G401 (cell line): Measurements from ENCODE around the gene HUNK. TPM values are rescaled to one million over a fixed set of nuclear protein-coding genes. Genes with fewer than 3 reads are reported as not detected.
"Not testable (repeated sequence)": the region's sequence is repeated elsewhere in the genome, so short reads cannot be mapped to it uniquely, and the experiment has no call there.

ENCODE experiments used
- DNase-seq: peaks from one replicate; pipeline ENCODE4 v3.0.0-alpha.2; 2015; ENCODE audit warnings: low spot score
- in situ Hi-C: cut with HindIII; loops from 2 replicates; pipeline ENCODE4 v1.10.0; 2016; ENCODE audit warnings: low sequenced_read_pairs, mixed read lengths
- total RNA-seq: library from RNA; depleted of rRNA; stranded (reverse); fragments of >200 nt; shearing (Covaris generic); gene quantifications from 2 replicates; pipeline ENCODE4 v1.2.3, GENCODE V29; 2014; rRNA removed

HUNK gene
- total RNA-seq, 1 experiment from 2014 or later: 0.07 TPM

DNA sequence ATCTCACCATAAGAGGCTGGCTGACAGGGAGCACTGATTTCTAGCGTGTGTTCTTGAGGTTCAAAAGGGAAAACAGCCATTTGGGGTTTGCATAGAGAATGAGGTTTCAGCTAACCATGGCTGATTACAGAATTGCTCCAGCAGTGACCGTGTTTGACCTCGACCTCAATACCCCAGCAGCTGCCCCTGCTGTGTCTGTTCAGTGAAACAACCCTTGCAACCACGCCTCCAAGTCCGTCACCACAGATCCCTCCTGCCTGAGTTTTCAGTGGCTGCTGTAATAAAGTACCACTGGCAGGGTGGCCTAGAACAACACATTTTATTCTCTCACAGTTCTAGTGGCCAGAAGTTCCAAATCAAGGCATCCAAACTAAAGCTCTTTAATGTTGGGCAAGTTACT lies 147.7 kb downstream of the HUNK start:
- no peak for DNase-seq

DNA sequence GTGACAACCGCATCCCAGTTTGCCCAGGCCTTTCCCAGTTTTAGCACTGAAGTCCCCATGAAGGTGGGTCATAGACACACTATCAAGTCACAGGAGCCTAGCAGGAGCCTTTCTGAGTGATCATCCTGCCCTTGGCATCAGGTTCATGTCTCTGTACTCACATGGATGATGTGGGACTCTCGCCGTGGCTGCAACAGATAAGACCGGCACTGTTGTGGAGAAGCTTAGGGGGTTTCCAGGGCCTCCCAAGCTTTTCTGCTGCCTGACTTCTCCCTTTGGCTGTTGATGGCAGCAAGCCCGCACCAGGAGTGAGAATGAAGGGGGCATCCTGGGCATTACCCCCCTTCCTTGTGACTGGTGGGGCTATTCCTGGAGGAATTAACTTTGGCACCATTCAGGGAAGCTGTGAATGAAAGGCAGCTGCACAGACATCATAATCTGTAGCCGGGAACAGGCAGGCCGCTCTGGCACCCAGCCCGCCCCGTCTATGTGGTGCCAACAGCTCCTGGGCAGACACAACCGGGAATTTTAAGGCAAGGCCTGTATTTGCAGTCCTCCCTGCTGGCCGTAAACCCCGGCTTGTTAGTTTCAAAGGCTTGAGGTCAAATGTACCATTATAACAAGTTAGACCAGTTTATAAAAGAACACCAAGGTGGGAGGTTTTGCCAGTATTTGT lies 148.6 kb downstream of the HUNK start:
- DNase-seq: peak; percentile 17
- in situ Hi-C loops: no loop called here

More for the DNA sequence above, 147.7 kb downstream of the HUNK start:
- in situ Hi-C loops: no loop called here

DNA sequence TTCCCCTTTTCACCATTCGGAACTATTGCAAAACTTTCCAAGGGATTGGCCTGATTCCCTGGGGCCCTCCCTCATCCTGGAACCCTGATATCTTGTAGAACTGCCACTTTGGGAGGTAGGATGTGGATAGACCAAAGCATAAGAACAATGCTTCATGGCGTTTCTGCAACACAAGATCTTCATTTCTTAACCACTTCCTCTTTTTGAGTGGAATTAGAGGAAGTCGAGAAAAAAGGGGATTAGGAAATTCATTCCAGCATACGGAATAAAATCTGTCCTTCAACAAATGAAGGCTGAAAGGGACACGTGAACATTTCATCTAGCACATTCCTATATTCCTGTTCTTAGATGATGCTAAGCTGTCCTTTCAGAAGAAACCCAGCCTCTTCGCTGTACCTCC lies 149.3 kb downstream of the HUNK start:
- in situ Hi-C loops: no loop called here
- DNase-seq: no peak

DNA sequence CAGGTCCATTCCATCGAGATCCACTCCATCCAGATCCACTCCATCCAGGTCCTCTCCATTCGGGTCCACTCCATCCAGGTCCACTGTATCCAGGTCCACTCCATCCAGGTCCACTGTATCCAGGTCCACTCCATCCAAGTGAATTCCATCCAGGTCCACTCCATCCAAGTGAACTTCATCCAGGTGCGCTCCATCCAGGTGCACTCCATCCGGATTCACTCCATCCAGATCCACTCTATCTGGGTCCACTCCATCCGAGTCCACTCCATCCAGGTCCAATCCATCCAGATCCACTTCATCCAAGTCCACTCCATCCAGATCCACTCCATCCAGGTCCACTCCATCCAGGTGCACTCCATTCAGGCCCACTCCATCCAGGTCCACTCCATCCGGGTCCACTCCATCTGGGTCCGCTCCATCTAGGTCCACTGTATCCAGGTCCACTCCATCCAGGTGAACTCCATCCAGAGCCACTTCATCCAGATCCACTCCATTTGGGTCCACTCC lies 157.4 kb downstream of the HUNK start:
- no peak for DNase-seq
- in situ Hi-C loops: no loop called here

DNA sequence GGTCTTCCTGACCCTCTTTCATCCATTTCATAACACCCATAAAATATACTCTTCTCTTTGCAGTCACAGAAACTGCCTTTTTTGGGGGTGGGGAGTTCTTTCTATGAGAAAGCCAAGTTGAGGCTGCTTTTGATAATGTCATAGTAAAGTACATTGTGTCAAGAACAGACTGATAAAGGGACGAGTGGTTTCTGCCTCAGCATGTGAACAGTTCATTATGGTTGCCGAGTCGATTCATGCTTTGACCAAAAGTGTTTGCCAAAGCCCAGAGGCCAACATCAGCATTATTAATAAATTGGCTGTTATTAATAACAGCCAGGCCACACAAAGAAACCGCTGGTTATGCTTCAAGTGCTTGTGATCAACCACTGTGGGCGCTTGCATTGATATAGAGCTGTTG lies 162.0 kb downstream of the HUNK start:
- no peak for DNase-seq
- in situ Hi-C loops: no loop called here

DNA sequence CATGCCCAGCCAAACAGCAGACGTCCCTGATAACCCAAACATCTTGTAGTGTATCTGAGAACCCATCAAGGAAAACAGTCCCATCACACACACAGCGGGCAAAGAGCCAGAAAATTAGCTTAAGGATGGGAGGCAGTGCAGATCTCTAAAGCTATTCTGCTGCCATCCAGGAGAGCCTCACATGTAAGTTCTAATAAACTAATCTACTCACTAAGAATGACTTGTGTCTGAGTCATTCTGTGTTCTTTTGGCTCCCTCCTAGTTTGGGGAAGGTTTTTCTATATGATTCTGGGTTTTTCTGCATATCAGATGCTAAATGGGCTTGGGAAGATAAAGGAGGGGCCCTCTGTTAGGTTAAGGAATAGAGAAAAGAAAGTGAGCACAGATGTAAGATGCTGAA lies 162.8 kb downstream of the HUNK start:
- DNase-seq: no peak
- in situ Hi-C loops: no loop called here

DNA sequence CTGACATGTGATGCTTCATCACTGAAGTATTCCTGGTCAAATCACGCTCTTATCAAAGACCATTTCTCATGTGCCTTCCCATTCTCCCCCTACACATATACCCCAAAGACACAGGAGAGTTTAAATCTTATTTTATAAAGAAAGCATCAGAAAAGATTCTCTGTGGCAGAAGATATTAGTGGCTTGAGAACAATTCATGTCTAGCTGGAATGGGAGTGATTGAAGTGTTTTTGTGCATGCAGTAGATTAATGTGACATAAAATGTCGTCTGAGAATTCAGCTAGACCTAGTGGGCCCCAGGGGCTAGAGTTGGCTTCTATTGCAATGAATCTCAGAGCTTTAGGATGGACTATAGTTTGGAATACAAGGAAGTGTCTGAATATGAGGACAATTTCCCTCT lies 163.9 kb downstream of the HUNK start:
- no peak for DNase-seq
- in situ Hi-C loops: no loop called here

DNA sequence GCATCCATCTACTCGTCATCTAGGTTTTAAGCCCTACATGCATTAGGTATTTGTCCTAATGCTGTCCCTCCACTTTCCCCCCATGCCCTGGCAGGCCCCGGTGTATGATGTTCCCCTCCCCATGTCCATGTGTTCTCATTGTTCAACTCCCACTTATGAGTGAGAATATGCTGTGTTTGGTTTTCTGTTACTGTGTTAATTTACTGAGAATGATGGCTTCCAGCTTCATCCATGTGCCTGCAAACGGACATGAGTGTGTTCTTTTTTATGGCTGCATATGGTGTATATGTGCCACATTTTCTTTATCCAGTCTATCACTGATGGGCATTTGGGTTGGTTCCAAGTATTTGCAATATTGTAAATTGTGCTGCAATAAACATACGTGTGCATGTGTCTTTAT lies 165.9 kb downstream of the HUNK start:
- in situ Hi-C loops, DNase-seq: not testable (repeated sequence)

DNA sequence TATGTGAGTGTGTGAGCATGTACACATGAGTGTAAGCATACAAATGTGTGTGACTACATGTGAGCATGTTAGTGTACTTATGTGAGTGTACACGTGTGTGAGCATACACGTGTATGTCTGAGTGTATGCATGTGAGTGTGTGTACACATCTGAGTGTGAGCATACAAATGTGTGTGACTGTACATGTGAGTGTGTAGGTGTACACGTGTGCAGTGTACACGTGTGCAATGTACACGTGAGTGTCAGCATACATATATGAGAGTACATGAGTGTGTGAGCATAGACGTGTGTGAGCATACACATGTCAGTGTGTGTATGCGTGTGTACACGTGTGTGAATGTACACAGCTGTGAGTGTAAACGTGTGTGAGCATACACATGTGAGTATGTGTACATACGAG lies 170.6 kb downstream of the HUNK start:
- DNase-seq: no peak
- in situ Hi-C loops: no loop called here

DNA sequence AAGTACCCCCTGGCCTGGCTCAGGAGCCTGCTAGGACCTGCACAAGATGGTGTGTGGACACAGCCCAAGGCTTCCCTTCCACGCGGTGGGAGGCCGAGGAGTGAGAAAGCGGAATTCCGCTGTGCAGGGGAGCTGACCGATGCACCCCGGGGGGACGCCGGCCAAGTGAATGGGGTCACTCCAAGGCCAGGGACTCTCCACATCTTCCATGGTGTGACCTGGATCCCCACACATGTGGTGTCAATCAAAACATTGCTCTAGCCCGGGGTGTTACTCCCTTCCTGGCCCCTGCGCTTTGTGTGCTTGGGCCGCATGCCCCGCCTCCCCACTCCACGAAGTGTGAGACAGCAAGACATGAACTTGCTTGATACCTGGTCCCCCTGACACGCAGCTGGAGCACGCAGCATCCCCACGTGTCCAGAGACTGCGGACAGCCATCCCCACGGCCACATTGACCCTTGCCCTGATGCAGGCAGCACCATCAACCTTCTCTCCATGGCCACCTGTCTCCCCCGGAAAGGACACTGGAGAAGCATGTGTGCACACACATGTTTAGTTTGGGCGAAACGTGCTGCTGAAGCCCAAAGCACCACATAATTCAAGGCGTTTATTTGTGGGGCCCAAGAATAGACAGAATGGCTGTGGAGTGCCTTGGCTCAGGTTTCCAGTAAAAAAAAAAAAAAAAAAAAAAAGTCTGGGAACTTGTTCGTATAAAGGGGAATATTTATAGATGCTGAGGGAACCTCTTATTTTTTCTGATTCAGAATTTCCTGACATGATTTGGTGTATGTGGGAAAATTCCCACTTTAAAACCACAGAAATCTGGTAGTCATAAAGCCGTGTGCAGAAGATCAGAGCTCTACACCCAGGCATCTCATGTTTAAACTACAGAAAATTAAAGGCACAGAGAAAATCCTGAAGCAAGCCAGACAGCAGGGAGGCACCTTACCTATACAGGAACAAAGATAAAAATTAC lies 171.7 kb downstream of the HUNK start:
- DNase-seq: no peak
- in situ Hi-C loops: no loop called here

DNA sequence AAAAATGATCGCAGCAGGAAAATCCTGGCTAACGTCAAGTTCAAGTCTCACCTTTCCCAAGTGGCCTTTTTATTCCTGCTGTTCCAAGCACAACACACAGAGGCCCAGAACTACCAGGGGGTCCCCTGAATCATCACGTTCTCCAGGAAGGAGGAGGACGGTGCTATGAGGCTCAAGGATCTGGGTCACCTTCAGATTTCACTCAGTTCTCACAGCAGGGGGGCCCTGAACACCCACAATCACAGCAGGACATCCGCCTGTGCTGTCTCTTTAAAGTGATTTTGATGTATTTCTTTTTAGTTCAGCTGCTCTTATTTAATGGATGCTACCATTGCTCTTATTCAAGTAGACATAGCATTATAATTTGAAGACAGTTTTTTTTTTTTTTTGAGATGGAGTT lies 173.4 kb downstream of the HUNK start:
- in situ Hi-C loops: no loop called here
- no peak for DNase-seq

DNA sequence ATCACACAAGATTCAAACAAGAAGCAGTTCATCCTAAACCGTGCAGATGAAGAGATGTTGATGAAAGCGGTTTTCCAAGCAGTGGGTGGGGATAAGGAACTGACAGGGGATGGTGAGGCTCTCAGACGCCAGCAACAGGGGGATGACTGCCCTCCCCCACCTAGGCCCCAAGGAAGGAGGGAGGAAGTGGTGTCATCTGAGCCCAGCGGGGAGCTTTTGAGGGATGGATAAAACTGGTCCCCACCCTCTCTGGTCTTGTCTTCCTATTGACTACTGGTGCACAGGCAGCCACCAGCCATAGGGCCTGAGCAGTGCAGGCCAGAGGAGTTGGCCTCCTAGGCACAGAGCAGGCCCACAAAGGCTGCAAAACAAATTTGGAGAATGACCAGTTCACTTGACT lies 175.5 kb downstream of the HUNK start:
- DNase-seq: no peak

More for the DNA sequence above, 175.5 kb downstream of the HUNK start:
- in situ Hi-C loops: no loop called here

Other genes starting within 250 kb of the HUNK start
- gene SOD1, start 213.3 kb upstream of the HUNK start, total RNA-seq: 305 and 352 TPM in 2 replicates
- 2.1 and 4.1 TPM in 2 replicates for gene SCAF4, start 140.9 kb upstream of the HUNK start, total RNA-seq